ENCODE measurements around the gene CIZ1. TPM values are rescaled to one million over a fixed set of nuclear protein-coding genes. Genes with fewer than 3 reads are reported as not detected.

Gene CIZ1
- total RNA-seq, 1 donor from 2014 or later: 74.9 TPM

DNA sequence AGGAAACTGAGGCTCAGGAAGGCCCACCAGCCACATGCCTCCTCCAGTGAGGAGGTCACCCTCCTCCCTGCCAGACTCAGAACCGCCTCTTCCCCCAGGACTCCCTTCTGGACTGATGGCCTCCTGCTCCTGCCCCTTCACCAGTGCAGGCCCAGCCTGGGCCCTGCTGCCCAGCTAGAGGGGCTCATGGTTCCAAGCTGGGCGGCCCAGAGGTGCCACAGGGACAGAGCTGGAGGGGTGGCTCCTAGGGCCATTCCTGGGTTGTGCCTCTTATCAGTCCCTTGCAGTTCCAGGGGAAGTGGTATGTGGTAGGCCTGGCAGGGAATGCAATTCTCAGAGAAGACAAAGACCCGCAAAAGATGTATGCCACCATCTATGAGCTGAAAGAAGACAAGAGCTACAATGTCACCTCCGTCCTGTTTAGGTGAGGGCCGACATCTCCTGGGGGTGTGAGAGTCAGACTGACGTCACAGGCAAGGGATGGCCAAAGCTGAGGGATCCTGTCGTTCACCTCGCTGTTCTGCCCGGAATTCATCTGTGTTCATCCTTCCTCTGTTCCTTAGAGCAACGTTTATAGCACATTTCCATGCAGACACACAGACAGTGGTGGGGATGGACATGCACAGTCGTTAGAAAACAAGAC is 41.3 kb downstream of the CIZ1 start:
- no peak for DNase-seq
- TF ChIP-seq CTCF (IDR thresholded peaks at IDR 0.05; ENCODE audit: borderline replicate concordance): no peak
- H3K4me3 ChIP-seq: peak overlapping the region; percentile 35
- intact Hi-C loops (cut with micrococcal nuclease): no loop called here
- no peaks in the 10 kb centered on the region for H3K36me3 ChIP-seq
- no peaks in the 10 kb centered on the region for H3K27me3 ChIP-seq (ENCODE audit: low read depth)
- peaks cover 27% of the 10 kb centered on the region for H3K4me1 ChIP-seq
- H3K9me3 ChIP-seq (replicated peaks): no peaks in the 10 kb centered on the region
- peak overlapping the region; percentile 50 for H3K27ac ChIP-seq (replicated peaks)

- H3K27me3 ChIP-seq (ENCODE audit: low read depth): no peaks in the 10 kb centered on the region
- intact Hi-C loops (cut with micrococcal nuclease): no loop called here
- peaks cover 27% of the 10 kb centered on the region for H3K4me1 ChIP-seq
- H3K4me3 ChIP-seq: peak within 1 kb of the TSS; percentile 35
- peak within 1 kb of the TSS; percentile 54 for H3K27ac ChIP-seq (replicated peaks)
- DNase-seq: no peak
- no peak for TF ChIP-seq CTCF (IDR thresholded peaks at IDR 0.05; ENCODE audit: borderline replicate concordance)
- no peaks in the 10 kb centered on the region for H3K36me3 ChIP-seq
- H3K9me3 ChIP-seq (replicated peaks): no peaks in the 10 kb centered on the region
These were observed 42.2 kb downstream of the CIZ1 start, which contains the start of gene LCN2 for GRCh38 chr9:128149001-128149701. LCN2 (plus strand) TSS chr9:128149453; CDS start chr9:128149526, 73 bp downstream.

- intact Hi-C loops (cut with micrococcal nuclease): no loop called here
- Histone ChIP-seq H3K27me3 (ENCODE audit: low read depth) (no peaks in the 10 kb centered on the region), H3K9me3 (replicated peaks) (no peaks in the 10 kb centered on the region), H3K27ac (replicated peaks) (peak overlapping the region; percentile 54), H3K4me1 (peaks cover 32% of the 10 kb centered on the region), H3K4me3 (no peak overlapping the region), H3K36me3 (no peaks in the 10 kb centered on the region)
- no peak for TF ChIP-seq CTCF (IDR thresholded peaks at IDR 0.05; ENCODE audit: borderline replicate concordance)
- DNase-seq: no peak
These were observed 42.8 kb downstream of the CIZ1 start for GRCh38 chr9:128148509-128149000.

DNA sequence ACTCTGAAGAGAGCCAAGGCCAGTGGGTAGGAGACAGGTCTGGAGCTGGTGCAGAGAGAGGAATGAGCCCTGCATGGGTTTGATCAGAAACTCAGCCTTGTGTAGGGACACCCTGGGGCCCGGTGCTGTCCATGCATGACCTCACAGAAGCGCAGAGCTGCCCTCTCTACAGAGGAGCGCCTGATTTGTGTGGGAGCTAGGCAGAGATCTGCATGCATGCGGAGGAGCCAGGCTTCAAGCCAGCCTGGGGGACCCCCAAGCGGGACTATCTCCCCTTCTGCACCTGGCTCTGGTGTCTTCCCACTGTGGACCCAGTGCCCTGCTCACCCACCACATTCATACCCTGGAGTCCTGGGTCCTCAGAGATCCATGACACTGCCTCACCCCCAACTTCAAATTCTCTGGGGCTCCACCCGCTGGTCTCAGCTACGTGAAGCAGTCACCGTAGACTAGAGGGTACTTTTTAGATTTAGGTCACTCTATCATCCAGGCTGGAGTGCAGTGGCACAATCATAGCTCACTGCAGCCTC is 44.7 kb downstream of the CIZ1 start:
- Histone ChIP-seq H3K27me3 (ENCODE audit: low read depth) (no peaks in the 10 kb centered on the region), H3K9me3 (replicated peaks) (no peaks in the 10 kb centered on the region), H3K4me3 (no peak overlapping the region), H3K36me3 (no peaks in the 10 kb centered on the region), H3K4me1 (peaks cover 41% of the 10 kb centered on the region), H3K27ac (replicated peaks) (no peak overlapping the region)
- DNase-seq: no peak
- TF ChIP-seq CTCF (IDR thresholded peaks at IDR 0.05; ENCODE audit: borderline replicate concordance): no peak
- intact Hi-C loops (cut with micrococcal nuclease): no loop called here

GRCh38 chr9:128145951-128146351 is 45.4 kb downstream of the CIZ1 start:
- intact Hi-C loops (cut with micrococcal nuclease): no loop called here
- Histone ChIP-seq H3K27me3 (ENCODE audit: low read depth) (no peaks in the 10 kb centered on the region), H3K9me3 (replicated peaks) (no peaks in the 10 kb centered on the region), H3K27ac (replicated peaks) (no peak overlapping the region), H3K4me3 (no peak overlapping the region), H3K36me3 (no peaks in the 10 kb centered on the region), H3K4me1 (peaks cover 41% of the 10 kb centered on the region)
- DNase-seq: no peak
- TF ChIP-seq CTCF (IDR thresholded peaks at IDR 0.05; ENCODE audit: borderline replicate concordance): no peak
